ENCODE measurements around the gene EPAS1.

DNA sequence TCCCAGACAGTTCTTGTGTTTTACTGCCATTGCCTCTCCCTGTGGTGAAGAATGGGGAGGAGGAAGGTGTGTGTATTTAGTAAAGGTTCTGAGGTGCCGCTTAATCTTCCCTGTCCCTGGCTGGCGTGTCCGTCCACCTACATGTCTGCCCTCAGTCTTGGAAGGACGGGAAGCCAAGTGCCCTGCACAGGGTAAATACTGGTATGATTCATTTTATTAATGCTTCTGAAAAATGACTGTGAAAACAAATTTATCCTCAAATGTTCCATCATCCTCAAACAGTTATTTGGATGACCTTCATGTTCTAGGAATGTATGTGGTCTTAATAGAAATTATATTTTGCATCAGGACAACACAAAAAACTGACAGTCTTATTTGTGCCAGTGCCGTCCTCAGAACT lies 6.6 kb downstream of the EPAS1 start:
- TF ChIP-seq CTCF (IDR thresholded peaks at IDR 0.05; ENCODE audit: insufficient read depth, low read length): no peak
- TF ChIP-seq GABPA (IDR thresholded peaks at IDR 0.05; ENCODE audit: low read depth): no peak

Data from HL-60 (cell line).